Omental fat pad (tissue), 4 donors: Measurements from ENCODE around the gene TOX2. TPM values are rescaled to one million over a fixed set of nuclear protein-coding genes. Genes with fewer than 3 reads are reported as not detected.

Source experiments
- ATAC-seq: fragments of 150-250 bp; one replicate; pipeline ENCODE4 v1.9.1; 2016; ENCODE audit warnings: mild to moderate bottlenecking, moderate library complexity; ENCODE audit not compliant: low FRiP score
- DNase-seq: peaks from one replicate; pipeline ENCODE4 v3.0.0-alpha.2; 2019; ENCODE audit warnings: low spot score
- total RNA-seq, 4 donors: library from RNA; depleted of rRNA; stranded (reverse); fragments of >200 nt; gene quantifications; one replicate each; pipeline ENCODE4 v1.1.0, GENCODE V29; 2016
- TF ChIP-seq, protein P1 (sequence below), 3 donors: fragments of 450-650 bp; IDR thresholded peaks; one replicate each; pipeline ENCODE4 v1.5.1; 2016 to 2017; ENCODE audit warnings: antibody characterized with exemption in 3 of 3, mild to moderate bottlenecking in 3 of 3, moderate library complexity in 2 of 3

Gene TOX2
- total RNA-seq, 4 donors from 2014 or later = 0.44 to 7.1 (median 1.0) TPM

DNA sequence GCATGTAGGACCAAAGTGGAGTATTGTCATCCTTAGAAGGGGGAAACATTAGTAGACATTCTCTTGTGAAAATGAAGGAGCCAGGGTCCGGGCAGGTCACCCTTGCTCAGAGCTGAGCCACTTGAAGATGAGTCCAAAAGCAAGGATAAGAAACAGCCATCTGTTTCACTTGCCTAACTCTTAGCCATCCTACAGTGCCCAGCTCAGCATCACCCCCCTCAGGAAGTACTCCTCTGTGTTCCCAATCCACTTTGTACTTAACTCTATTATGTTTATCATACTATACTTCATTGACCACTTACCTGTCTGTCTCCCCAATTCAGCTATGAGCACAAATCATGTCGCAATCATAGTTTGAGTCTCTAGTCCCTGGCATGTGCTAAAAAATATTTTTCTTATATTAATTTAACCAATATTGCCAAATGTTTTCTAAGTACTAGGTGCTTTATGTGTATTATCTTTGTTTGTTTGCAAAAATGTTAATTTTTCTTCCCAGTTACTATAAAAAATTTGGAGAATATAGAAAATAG lies 8.1 kb upstream of the TOX2 start:
- DNase-seq (no peak), ATAC-seq (no peak)
- TF ChIP-seq, protein P1, sequence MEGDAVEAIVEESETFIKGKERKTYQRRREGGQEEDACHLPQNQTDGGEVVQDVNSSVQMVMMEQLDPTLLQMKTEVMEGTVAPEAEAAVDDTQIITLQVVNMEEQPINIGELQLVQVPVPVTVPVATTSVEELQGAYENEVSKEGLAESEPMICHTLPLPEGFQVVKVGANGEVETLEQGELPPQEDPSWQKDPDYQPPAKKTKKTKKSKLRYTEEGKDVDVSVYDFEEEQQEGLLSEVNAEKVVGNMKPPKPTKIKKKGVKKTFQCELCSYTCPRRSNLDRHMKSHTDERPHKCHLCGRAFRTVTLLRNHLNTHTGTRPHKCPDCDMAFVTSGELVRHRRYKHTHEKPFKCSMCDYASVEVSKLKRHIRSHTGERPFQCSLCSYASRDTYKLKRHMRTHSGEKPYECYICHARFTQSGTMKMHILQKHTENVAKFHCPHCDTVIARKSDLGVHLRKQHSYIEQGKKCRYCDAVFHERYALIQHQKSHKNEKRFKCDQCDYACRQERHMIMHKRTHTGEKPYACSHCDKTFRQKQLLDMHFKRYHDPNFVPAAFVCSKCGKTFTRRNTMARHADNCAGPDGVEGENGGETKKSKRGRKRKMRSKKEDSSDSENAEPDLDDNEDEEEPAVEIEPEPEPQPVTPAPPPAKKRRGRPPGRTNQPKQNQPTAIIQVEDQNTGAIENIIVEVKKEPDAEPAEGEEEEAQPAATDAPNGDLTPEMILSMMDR (IDR thresholded peaks at IDR 0.05) = no peak

DNA sequence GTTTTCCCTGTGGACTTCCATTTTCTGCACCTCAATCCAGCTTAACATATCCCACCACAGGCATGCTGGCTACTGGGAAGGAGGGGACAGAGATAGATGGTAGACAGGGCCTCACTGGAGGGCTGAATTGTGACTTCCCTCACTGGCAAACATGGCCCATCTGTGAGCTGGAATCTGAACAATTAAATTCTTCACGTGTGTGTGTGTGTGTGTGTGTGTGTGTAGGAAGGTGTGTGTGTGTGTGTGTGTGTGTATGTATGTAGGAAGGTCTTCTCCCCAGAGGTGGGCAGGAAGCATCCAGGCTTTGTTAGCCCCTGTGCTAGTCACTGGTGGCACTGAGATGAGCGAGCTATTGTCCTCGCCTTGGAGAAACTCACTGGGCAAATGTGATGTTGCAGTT lies 5.4 kb upstream of the TOX2 start:
- ATAC-seq (no peak), DNase-seq (no peak)
- TF ChIP-seq, protein P1 (IDR thresholded peaks at IDR 0.05) = no peak

DNA sequence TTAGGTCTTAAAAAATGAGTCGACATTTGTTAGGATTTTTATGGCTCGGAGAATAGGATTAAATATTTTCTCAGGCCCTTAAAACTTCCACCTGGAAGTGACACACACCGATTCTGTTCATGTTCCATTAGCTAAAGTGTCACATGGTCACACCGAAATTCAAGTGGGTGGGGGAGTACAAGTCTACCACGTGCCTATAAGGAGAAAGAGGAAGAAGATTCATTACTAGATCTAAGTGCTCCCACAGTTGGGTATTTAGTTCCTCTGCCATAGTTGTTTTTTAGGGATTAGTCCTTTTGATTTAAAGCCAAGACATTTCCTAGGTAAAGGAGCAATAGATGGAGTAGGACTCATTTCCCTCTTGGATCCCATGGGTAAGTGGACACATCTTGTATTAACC lies 4.9 kb upstream of the TOX2 start:
- TF ChIP-seq, protein P1 (IDR thresholded peaks at IDR 0.05) = no peak
- no peak for ATAC-seq
- DNase-seq = no peak

DNA sequence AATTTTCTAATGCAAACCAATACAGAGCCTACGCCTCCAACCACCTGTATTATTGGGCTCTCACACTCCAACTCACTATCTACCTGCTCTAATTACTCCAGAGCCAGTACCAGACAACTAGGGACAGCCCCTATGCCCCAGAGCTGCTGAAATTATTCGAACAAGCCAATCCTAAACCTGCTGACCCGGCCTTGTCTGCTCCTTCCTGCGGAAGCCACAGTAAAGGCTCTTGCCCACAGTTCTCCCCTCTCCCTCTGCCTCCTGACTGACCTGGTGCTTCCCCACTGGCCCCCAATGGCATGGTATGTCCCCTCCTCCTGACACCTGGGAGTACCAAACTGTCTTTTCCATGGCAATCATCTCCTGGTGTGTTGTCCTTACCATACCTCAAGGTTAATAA lies 4.1 kb upstream of the TOX2 start:
- no peak for DNase-seq
- no peak for ATAC-seq
- TF ChIP-seq, protein P1 (IDR thresholded peaks at IDR 0.05) = no peak

DNA sequence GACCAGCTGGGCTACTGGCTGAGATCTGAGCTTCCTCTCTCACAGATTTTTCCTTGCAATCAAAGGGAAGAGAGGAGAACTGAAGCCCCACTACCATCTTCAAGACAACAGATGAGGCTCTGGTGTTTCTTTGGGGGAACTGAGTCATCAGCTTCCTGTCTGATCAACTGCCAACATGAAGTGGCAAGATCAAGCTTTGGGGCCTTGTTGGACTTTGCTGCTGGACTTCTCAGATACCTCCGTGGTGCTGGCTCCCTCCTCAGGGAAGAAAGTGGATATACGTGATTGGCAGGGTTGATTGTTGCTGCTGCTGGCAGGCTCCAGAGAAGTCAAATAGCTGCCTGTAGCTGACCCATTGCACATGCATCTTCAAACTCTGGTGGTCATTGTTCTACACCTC lies 3.6 kb upstream of the TOX2 start:
- DNase-seq (no peak), ATAC-seq (no peak)
- TF ChIP-seq, protein P1 (IDR thresholded peaks at IDR 0.05) = no peak

DNA sequence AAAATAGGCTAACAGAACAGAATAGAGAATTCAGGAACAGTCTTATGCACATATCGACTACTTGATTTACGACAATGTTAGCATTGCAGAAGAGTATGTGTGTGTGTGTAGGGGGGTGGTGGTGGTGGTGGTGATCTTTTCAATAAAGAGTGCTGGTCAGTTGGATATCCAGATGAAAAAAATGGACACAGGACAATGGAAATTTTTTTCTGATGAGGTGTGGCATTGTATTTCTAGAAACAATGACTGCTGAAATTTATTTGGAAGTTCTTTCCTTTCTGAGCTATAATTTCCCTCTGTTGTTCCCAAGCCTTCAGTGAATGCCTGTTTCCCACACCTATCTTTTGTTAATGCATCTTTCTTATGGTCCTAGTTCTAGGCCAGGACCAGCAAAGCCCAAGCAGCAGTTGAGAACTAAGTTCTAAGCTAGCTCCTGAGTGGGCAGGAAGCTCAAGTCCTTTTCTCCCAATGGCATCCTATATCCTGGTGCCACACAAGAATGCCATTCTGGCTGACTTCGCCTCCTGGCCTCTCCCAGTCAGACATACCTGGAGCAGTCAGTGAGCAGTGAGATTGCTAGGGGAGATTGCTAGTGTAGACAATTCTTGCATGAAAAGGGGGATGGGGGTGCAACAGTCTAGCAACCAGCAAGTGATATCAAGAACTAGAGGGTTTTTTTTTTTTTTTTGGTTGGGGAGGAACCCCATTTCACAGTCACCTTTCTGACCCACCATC lies 1.2 kb upstream of the TOX2 start:
- TF ChIP-seq, protein P1 (IDR thresholded peaks at IDR 0.05) = no peak
- no peak for DNase-seq
- ATAC-seq = no peak
